HG03571 (cell line): ENCODE results near the gene HSD17B8.
"Not testable (repeated sequence)": the region's sequence is repeated elsewhere in the genome, so short reads cannot be mapped to it uniquely, and the experiment has no call there.

Experiments
- ATAC-seq: cut with Tn5 transposase; IDR thresholded peaks from one replicate; pipeline ENCODE4 v1.9.1; 2021; ENCODE audit not compliant: unreplicated experiment

HSD17B8 gene

GRCh38 chr6:33205191-33206026 is 954 bp downstream of the HSD17B8 start:
- no peak for ATAC-seq

- ATAC-seq: no peak
Measured at GRCh38 chr6:33206027-33206863, 1.8 kb downstream of the HSD17B8 start.

GRCh38 chr6:33206864-33207551 is 2.6 kb downstream of the HSD17B8 start:
- ATAC-seq: no peak

- no peak for ATAC-seq
Measured at GRCh38 chr6:33207552-33208090, 3.2 kb downstream of the HSD17B8 start.

GRCh38 chr6:33208091-33208967 is 3.9 kb downstream of the HSD17B8 start, which contains the start of gene RING1:
Gene RING1, plus strand, starts transcription at chr6:33208500. Its CDS starts 323 bp downstream, at chr6:33208823.
- ATAC-seq: no peak

- no peak for ATAC-seq
Measured at GRCh38 chr6:33209856-33210255, 5.4 kb downstream of the HSD17B8 start.

GRCh38 chr6:33211136-33211535 is 6.7 kb downstream of the HSD17B8 start:
- no peak for ATAC-seq

GRCh38 chr6:33211666-33212422 is 7.4 kb downstream of the HSD17B8 start:
- ATAC-seq: no peak

- no peak for ATAC-seq
Measured at GRCh38 chr6:33212857-33213165, 8.4 kb downstream of the HSD17B8 start.

- no peak for ATAC-seq
Measured at GRCh38 chr6:33213166-33213988, 8.9 kb downstream of the HSD17B8 start.

GRCh38 chr6:33213989-33214335 is 9.5 kb downstream of the HSD17B8 start:
- no peak for ATAC-seq

- ATAC-seq: no peak
Measured at GRCh38 chr6:33215271-33216116, 11.0 kb downstream of the HSD17B8 start.

GRCh38 chr6:33216117-33216649 is 11.7 kb downstream of the HSD17B8 start:
- no peak for ATAC-seq

- no peak for ATAC-seq
Measured at GRCh38 chr6:33217246-33217645, 12.8 kb downstream of the HSD17B8 start.

- no peak for ATAC-seq
Measured at GRCh38 chr6:33217681-33218080, 13.2 kb downstream of the HSD17B8 start.

GRCh38 chr6:33226503-33227120 is 22.2 kb downstream of the HSD17B8 start:
- not testable (repeated sequence) for ATAC-seq

- ATAC-seq: no peak
Measured at GRCh38 chr6:33235221-33235634, 30.8 kb downstream of the HSD17B8 start.
